Hematopoietic multipotent progenitor cell treated with erythropoietin and hydrocortisone succinate and interleukin-3 and kit ligand, for 6 days (in vitro differentiated cells): ENCODE data around the gene FOXN3.

Experiments
- DNase-seq: peaks from one replicate; pipeline ENCODE4 v3.0.0-alpha.2; 2015

FOXN3 gene

GRCh38 chr14:89379891-89380820, 36.9 kb downstream of the FOXN3 start:
- no peak for DNase-seq

DNA sequence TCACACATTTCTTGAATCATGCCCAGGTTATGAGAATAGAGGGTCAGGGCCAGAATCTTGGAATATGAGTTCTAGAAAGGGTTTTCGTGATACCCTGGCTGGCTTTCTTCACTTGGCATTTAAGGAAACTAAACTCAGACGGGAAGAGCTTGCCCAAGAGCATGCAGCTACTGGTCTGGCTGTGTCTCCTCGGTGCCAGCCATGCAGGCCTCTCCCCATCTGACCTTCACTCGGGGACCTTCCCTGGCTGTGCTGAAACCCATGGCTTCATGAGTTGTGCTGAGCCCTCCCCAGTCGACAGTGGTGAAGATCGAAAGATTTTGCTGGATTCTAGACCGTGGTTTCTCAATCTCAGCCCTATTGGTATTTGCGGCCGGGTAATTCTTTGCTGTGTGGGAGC, 38.0 kb downstream of the FOXN3 start:
- no peak for DNase-seq

- DNase-seq = no peak
These were observed 38.9 kb downstream of the FOXN3 start for GRCh38 chr14:89378119-89378518.

GRCh38 chr14:89377544-89377943, 39.5 kb downstream of the FOXN3 start:
- no peak for DNase-seq

GRCh38 chr14:89374908-89375307, 42.1 kb downstream of the FOXN3 start:
- DNase-seq = no peak

DNA sequence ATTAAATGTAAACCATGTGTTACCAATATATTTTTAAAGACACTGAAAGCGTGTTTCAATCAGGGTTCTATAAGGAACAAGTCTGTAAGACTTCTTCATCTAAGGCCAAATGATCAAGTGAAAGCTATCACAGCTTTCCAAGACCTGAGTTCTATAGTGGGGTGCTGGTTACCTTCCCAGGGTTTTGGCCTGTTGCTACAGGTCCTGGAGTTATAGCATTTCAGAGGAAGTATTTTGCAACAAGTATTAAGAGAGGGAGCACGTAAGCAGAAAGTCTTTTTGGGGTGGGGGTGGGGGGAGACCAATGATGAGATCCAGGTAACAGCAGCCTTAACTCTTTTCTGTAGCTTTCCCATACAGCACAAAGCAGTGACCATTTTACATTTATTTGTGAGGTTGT, 43.8 kb downstream of the FOXN3 start:
- no peak for DNase-seq

- DNase-seq = no peak
These were observed 44.5 kb downstream of the FOXN3 start for GRCh38 chr14:89372512-89372883.

DNA sequence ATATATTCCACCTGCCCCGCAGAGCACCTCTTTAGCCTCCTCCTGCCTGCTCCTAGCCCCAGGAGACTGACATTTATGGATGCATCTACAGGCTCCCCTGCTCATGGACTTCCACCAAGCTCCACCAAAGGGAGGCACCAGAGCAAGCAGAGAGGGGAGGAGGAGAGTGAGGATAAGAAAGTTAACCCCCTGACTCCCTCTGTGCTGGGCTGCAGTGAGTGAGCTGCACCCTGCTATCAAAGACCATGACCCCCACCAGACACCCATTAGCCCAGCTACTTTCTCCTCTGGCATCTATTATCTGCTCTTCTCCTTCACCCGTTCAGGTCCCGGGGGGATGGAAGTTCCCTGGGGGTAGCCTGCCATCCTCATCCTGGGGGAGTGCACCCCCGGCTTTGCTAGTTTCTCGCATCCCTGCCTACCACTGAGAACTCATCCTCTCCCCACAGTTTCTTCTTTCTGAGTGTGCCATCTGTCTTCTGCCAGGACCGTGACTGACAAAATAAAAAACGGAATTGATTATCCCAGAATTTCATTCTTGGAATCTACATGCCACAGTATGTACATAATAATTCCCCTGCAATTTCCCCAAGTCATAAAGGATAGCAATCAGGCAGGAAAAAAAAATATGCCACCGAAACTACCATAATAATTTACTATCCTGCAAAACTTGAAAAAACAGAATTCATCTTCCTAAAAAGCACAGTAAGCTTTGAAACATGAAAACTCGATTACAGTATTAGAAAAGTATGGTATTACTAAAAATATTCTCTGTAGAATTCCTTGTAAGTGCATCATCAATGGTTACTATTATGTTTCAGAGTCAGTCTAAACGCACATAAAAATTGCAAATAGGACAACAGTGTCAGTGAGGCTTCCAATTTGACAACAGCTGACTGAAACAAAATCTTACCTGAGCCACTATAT, 45.2 kb downstream of the FOXN3 start:
- no peak for DNase-seq

GRCh38 chr14:89370781-89371180, 46.3 kb downstream of the FOXN3 start:
- DNase-seq = no peak

- DNase-seq = no peak
These were observed 46.7 kb downstream of the FOXN3 start for GRCh38 chr14:89370381-89370780.

- DNase-seq = no peak
These were observed 47.4 kb downstream of the FOXN3 start for GRCh38 chr14:89369656-89370055.

DNA sequence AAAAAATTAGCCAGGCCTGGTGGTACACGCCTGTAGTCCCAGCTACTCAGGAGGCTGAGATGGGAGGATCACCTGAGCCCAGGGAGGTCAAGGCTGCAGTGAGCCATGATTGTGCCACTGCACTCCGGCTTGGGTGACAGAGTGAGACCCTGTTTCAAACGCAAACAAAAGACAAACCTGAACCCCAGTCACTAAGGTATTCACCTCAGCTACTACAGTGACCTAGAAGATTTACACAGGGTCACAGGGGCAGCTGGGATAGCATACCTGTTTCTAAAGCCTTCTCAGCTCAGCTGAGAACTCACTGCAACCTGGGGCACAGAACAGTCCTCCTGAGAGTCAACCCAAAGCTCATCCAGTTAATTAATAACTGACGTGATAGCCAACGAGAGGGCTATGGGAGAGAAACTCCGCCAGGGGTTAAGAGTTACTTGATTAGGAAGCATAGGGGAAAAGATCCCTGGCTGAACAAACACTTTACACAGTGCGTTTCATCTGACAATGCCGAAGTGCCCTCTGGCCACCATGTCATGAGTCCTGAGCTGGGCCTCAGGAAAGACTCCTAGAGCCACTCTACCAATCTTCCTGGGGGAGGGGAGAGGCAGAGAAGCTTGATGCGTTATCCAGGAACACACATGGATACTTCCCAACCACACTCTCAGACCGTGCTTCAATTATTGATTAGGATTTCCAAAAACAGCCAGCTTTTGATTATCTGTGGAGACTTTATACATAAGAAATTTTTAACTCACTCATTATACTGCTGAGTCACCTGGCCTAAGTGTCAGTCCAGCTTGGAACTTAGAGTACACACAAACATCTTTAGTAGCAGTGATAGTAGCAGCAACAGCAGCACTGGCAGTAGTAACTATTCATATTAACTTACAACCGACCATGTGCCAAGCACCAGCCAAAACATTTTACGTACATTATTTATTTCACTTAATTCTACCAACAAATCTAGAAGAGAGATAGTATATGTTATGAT, 48.2 kb downstream of the FOXN3 start:
- DNase-seq = no peak

GRCh38 chr14:89367779-89368120, 49.3 kb downstream of the FOXN3 start:
- no peak for DNase-seq

- no peak for DNase-seq
These were observed 49.9 kb downstream of the FOXN3 start for GRCh38 chr14:89366864-89367778.

DNA sequence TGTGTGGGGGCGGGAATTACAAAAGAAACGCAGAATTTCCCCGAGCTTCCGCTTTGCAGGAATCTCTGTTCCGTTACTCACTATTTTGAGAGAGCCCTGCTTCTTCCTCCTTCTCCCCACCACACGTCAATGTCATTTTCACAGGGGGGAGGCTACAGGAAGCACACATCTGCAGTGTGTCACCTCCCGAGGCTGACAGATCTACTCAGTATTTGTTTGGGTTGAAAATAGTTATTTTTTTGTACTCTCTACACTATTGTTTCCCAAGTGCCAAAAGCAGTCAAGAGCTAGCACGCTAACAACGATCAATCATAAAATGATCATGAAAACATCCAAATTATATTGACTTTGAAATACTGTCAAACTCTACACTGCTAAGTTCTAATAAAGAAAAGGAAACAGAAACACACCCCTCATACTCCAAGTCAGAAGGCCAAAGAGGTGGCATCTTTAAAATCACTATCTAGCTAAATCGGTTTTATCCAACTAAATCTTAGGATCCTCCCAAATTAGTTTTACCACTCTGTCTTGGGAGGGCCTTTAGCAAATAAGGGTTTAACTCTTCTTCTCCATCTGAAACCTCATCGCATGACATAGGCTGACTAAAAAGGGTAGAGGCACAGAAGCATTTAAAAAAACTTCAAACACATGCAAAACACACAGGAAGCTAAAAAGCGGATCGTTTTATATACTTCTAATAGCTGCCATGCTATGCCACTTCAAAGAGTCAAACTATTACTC, 51.8 kb downstream of the FOXN3 start:
- DNase-seq = peak; percentile 46

DNA sequence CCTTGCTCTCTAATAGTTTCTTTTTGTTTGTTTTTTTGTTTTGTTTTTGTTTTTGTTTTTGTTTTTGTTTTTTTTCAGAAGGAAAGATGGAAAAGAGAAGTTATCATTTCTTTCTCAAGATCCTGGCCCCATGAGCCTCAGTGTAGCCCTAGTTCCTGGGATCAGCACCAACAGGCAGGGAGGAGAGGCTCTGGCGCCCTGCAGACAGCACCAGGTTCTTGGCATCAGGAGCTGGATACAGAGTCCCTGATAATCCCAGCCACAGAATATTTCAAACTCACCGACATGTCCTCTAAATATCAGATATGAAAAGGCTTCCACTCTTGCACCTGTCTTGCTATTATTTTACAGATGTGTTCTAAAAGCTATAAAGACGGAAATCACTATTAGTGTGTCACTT, 52.7 kb downstream of the FOXN3 start:
- no peak for DNase-seq

GRCh38 chr14:89360277-89360676, 56.8 kb downstream of the FOXN3 start:
- DNase-seq = no peak

- DNase-seq = no peak
These were observed 57.4 kb downstream of the FOXN3 start for GRCh38 chr14:89359477-89360222.

DNA sequence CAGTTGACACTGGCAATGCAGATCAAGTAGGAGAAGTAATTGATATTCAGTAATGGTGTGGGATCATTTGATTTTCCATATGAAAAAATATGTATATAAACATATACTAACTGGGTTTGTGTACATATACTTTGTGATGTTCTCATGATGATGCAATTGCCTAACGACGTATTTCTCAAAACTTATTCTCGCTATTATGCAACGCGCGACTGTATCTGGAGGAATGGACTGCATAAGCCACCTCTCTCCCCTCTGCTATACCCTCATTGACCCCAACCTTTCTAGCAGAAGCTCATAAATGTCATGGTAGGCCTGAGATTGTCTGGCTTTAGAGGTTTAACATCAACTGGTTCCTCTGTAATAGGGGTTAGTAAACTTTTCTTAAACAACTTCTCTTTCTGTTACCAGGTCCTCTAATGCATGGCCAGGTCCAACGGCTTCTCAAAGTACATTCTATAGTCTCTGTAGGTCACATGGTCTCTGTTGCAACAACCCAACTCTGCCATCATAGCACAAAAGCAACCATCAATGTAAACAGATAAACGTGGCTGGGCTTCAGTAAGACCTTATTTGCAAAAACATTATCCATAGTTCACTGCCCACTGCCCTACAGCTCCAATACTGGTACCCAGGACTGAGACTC, 59.3 kb downstream of the FOXN3 start:
- DNase-seq = peak; percentile 59

DNA sequence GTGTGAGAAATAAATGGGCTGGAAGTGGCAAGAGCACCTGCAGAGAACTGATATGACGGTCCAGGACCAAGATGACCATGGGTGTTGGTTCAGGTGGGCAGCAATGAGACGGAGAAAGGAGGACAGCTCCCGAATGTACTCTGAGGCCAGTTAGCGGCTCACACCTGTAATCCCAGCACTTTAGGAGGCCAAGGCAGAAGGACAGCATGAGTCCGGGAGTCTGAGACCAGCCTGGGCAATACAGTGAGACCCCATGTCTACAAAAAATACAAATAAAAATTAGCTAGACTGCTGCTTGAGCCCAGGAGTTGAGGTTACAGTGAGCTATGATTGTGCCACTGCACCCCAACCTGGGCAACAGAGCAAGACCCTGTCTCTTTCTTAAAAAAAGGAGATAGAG, 60.1 kb downstream of the FOXN3 start:
- DNase-seq = no peak
